Upper lobe of left lung (tissue), 6 donors: Measurements from ENCODE around the gene GLI3. TPM values are rescaled to one million over a fixed set of nuclear protein-coding genes. Genes with fewer than 3 reads are reported as not detected.

Experiments used
- ATAC-seq, 2 donors: fragments of 200-7000 bp; cut with Tn5 transposase; one replicate each; pipeline ENCODE4 v1.9.1; 2022; ENCODE audit warnings: mild to moderate bottlenecking in 2 of 2, moderate library complexity in 2 of 2; ENCODE audit not compliant: low FRiP score in 2 of 2
- DNase-seq, 2 donors: peaks; one replicate each; pipeline ENCODE4 v3.0.0-alpha.2; 2019 to 2020
- H3K27ac ChIP-seq, 4 donors: fragments of 200-600 bp; sonication (generic); one replicate each; pipeline ENCODE4 v1.5.1; 2016 to 2019
- H3K27me3 ChIP-seq, 4 donors: fragments of 200-600 bp; sonication (generic); one replicate each; pipeline ENCODE4 v1.5.1; 2017 to 2019
- H3K36me3 ChIP-seq, 4 donors: fragments of 200-600 bp; sonication (generic); one replicate each; pipeline ENCODE4 v1.5.1; 2016 to 2019
- H3K4me1 ChIP-seq, 4 donors: fragments of 200-600 bp; sonication (generic); one replicate each; pipeline ENCODE4 v1.5.1; 2018 to 2019
- H3K4me3 ChIP-seq, 4 donors: fragments of 200-600 bp; sonication (generic); one replicate each; pipeline ENCODE4 v1.5.1; 2017 to 2019; ENCODE audit warnings: mild to moderate bottlenecking in 2 of 4, moderate library complexity in 1 of 4
- H3K9me3 ChIP-seq, 4 donors: fragments of 200-600 bp; sonication (generic); one replicate each; pipeline ENCODE4 v1.5.1; 2018 to 2019
- EP300 ChIP-seq, 4 donors: sonication (generic); formaldehyde crosslinking; IDR thresholded peaks; one replicate each; pipeline ENCODE4 v1.5.1; 2017; ENCODE audit warnings: antibody characterized with exemption in 4 of 4, control low read depth in 2 of 4
- POLR2A ChIP-seq, 4 donors: fragments of 450-650 bp; IDR thresholded peaks; one replicate each; pipeline ENCODE4 v1.5.1; 2016 to 2017; ENCODE audit warnings: antibody characterized with exemption in 4 of 4, mild to moderate bottlenecking in 2 of 4
- POLR2AphosphoS5 ChIP-seq, 2 donors: sonication (generic); formaldehyde crosslinking; IDR thresholded peaks; one replicate each; pipeline ENCODE4 v1.5.1; 2017; ENCODE audit warnings: antibody characterized with exemption in 2 of 2
- WGBS, 2 donors: methylation state at CpG; one replicate each; pipeline ENCODE4 v1.1.5; 2017 to 2018; 5-methylcytosine and 5-hydroxymethylcytosine counted together
- total RNA-seq, 6 donors: library from RNA; depleted of rRNA in 4 of 6; stranded (reverse); fragments of >200 nt in 4 of 6; gene quantifications; one replicate each; pipeline versions ENCODE4 v1.1.0 to v1.2.1, GENCODE V29; 2016 to 2021
- TF ChIP-seq, protein P1 (sequence below), 6 experiments: fragments of 450-650 bp in 4 of 6; fragments of 200-600 bp in 2 of 6; sonication (generic) in 2 of 6; IDR thresholded peaks; one replicate each; pipeline ENCODE4 v1.5.1; 2016 to 2019; ENCODE audit warnings: antibody characterized with exemption in 6 of 6
- donor health status: DM: no; HTN: no; CAD: no; lungs with moderate emphysema.
- donor health status: DM: no; HTN: yes; CAD: no; lungs with severe emphysema.

Gene GLI3
- total RNA-seq, 6 donors from 2014 or later: 5.2 to 19.4 (median 14.9) TPM

DNA sequence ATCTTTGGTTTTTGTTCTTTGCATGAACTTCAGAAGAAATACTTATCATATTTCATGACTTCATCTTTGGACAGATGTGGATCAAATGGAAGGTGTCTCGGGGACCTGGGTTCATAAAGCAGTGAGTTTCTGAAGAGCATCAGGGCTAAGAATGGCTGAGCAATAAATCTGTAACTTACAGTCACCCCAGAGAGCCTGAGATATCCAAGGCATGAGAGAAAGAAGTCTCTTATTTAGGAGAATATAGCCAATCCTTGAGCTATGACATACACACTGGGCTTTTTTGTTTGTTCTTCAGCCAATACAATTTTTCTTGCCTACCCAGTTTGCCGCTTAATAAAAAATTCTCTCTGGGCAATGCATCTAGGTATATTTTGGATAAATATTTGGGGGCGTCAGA is 281.6 kb downstream of the GLI3 start:
- peak in 1 of 2 donors; percentile 56 for ATAC-seq
- peak overlapping the region in 1 of 4 donors; percentile 55 for H3K27ac ChIP-seq
- 28 to 39% methylated on average over 3 of the region's 3 CpGs for WGBS, 2 donors

DNA sequence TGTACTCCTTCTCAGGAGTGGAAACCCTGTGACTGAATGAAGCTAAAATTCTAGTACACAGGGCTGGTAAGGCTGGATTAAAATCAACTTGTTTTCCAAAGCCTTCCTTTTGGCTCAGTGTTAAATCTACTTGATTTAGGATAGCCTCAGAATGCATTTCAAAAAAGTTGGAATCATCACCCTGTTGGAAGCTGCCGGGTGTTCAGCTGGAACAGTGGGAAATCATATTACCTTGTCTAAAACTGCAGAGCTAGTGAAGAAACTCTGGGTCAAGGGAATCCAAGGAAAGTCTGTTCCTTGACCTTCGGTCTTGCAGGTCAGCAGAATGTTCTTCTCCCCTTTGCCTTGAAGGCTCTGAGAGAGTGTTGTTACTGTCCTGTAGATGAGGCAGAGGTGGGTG is 282.0 kb downstream of the GLI3 start:
- Histone ChIP-seq H3K27ac (no peak overlapping the region), H3K9me3 (no peaks in the 10 kb centered on the region)

More for the DNA sequence above, 281.6 kb downstream of the GLI3 start:
- peaks cover 21 to 26% (median 25%) of the 10 kb centered on the region in 4 donors for H3K4me1 ChIP-seq
- no peak overlapping the region for H3K4me3 ChIP-seq
- DNase-seq: no peak
- no peaks in the 10 kb centered on the region for H3K27me3 ChIP-seq
- no peaks in the 10 kb centered on the region for H3K9me3 ChIP-seq
- no peaks in the 10 kb centered on the region for H3K36me3 ChIP-seq
- TF ChIP-seq POLR2AphosphoS5 (IDR thresholded peaks at IDR 0.05) (no peak), EP300 (IDR thresholded peaks at IDR 0.05) (no peak), POLR2A (IDR thresholded peaks at IDR 0.05) (no peak)
- TF ChIP-seq, protein P1, sequence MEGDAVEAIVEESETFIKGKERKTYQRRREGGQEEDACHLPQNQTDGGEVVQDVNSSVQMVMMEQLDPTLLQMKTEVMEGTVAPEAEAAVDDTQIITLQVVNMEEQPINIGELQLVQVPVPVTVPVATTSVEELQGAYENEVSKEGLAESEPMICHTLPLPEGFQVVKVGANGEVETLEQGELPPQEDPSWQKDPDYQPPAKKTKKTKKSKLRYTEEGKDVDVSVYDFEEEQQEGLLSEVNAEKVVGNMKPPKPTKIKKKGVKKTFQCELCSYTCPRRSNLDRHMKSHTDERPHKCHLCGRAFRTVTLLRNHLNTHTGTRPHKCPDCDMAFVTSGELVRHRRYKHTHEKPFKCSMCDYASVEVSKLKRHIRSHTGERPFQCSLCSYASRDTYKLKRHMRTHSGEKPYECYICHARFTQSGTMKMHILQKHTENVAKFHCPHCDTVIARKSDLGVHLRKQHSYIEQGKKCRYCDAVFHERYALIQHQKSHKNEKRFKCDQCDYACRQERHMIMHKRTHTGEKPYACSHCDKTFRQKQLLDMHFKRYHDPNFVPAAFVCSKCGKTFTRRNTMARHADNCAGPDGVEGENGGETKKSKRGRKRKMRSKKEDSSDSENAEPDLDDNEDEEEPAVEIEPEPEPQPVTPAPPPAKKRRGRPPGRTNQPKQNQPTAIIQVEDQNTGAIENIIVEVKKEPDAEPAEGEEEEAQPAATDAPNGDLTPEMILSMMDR (IDR thresholded peaks at IDR 0.05): no peak

DNA sequence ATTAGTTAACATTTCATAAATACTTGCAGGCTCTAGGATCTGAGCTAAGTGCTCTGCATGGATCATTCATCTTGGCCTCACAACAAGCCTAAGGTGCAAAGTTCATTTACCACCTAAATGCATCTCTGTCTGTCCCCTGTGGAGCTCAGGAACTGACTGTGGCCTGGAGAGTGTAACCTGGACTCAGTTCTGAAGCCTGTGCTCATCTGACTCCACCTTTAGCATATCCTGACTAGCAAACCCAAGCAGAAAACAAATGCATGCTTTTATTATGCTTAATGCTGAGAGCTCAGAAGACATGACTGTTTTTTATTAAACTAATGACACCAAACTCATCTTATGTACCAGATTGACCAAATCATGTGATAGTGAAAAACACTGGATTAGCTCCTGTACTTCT is 288.5 kb downstream of the GLI3 start:
- no peak overlapping the region for H3K4me3 ChIP-seq
- no peak for DNase-seq
- TF ChIP-seq EP300 (IDR thresholded peaks at IDR 0.05): no peak
- TF ChIP-seq, protein P1 (IDR thresholded peaks at IDR 0.05): no peak
- no peak for TF ChIP-seq POLR2AphosphoS5 (IDR thresholded peaks at IDR 0.05)
- no peak for TF ChIP-seq POLR2A (IDR thresholded peaks at IDR 0.05)
- no peaks in the 10 kb centered on the region for H3K9me3 ChIP-seq
- no peaks in the 10 kb centered on the region for H3K36me3 ChIP-seq
- H3K27ac ChIP-seq: no peak overlapping the region
- H3K4me1 ChIP-seq: peaks cover 0 to 1% (median under 1%) of the 10 kb centered on the region in 4 donors
- H3K27me3 ChIP-seq: no peaks in the 10 kb centered on the region
- no peak for ATAC-seq

More for the DNA sequence above, 282.0 kb downstream of the GLI3 start:
- no peak for ATAC-seq
- TF ChIP-seq EP300 (IDR thresholded peaks at IDR 0.05) (no peak), POLR2AphosphoS5 (IDR thresholded peaks at IDR 0.05) (no peak), POLR2A (IDR thresholded peaks at IDR 0.05) (no peak)
- TF ChIP-seq, protein P1 (IDR thresholded peaks at IDR 0.05): no peak
- Histone ChIP-seq H3K27me3 (no peaks in the 10 kb centered on the region), H3K36me3 (no peaks in the 10 kb centered on the region), H3K4me1 (peaks cover 21 to 26% (median 25%) of the 10 kb centered on the region in 4 donors), H3K4me3 (no peak overlapping the region)
- no peak for DNase-seq
- WGBS, 2 donors: 53 to 89% methylated on average over 2 of the region's 2 CpGs

DNA sequence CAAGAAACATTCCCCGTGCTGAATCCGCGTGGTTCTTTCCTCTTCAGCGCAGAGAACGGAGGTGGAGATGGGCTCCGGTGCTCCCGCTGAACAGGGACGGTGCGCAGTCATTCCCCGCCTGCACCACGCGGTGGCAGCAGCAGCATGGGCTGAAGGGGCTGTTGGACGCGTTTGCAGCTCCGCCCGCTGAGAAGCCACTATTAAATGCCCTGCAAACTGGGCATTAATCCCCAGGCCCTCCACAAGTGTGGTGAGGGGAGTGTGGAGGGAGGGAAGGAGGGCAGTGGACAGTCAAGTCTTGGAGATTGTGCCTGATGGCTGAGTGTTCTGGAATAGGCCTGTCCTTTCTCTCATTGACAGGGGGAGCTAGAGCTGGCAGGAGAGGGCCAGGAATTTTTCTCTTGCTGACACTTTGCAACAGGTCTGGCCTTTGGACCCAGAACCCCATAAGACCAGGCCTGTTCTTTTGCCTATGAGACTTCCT is 293.9 kb downstream of the GLI3 start:
- Histone ChIP-seq H3K27ac (peak overlapping the region in 1 of 4 donors; percentile 47), H3K4me1 (peaks cover 9 to 18% (median 12%) of the 10 kb centered on the region in 4 donors), H3K27me3 (no peaks in the 10 kb centered on the region), H3K36me3 (no peaks in the 10 kb centered on the region), H3K4me3 (peak overlapping the region in 3 of 4 donors; percentile 29 to 45 (median 39)), H3K9me3 (no peaks in the 10 kb centered on the region)
- peak; percentile 80 to 95 for DNase-seq
- peak; percentile 83 to 94 for ATAC-seq
- TF ChIP-seq EP300 (IDR thresholded peaks at IDR 0.05) (no peak), POLR2A (IDR thresholded peaks at IDR 0.05) (no peak), POLR2AphosphoS5 (IDR thresholded peaks at IDR 0.05) (no peak)
- TF ChIP-seq, protein P1 (IDR thresholded peaks at IDR 0.05): peak; percentile 93 to 95 (median 94)
- WGBS, 2 donors: 0 to 1% methylated on average over 14 to 16 of the region's 16 CpGs
